HG03558 (cell line): ENCODE results near the gene MYEF2.

ENCODE experiments used
- ATAC-seq: cut with Tn5 transposase; IDR thresholded peaks from one replicate; pipeline ENCODE4 v1.9.1; 2021; ENCODE audit warnings: moderate number of reproducible peaks; ENCODE audit not compliant: unreplicated experiment; ENCODE audit errors: extremely low read depth

Gene MYEF2

GRCh38 chr15:48090666-48091065 lies 87.4 kb downstream of the MYEF2 start:
- ATAC-seq = no peak

DNA sequence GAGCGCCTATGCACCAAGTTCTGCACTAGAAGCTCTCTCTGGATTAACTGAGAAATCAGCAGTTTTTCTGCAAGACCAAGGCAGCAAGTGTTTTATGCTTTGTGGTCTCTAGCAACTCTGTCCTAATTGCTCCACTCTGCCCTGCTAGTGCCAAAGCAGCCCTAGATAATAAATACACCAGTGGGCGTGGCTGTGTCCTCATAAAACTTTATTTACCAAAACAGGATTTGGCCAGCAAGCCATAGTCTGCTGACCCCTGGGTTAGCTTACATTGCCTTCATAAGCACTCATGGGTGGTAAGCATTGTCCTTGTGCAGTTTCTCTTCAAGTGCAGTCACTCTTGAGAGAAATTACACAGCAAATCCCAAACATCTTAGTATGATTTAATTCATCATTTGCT lies 88.0 kb downstream of the MYEF2 start:
- no peak for ATAC-seq

DNA sequence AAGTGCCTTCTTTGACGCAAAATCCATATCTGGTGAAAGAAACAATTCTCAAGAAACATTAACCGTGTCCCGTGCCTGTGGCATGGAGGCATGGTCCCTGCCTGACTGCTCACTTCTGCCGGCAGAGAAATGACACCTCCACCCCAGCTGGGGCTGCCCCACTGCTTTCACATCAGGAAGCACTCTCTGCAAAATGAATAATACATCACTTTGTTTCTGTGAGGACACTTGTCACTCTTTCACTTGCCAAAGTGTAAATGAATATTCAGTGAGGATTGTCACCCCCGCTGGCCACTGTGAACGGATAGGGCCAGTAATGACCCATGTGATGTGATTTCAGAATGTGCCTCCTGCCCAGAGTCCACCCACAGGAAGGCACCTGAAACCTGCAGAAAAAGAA lies 88.4 kb downstream of the MYEF2 start:
- no peak for ATAC-seq

GRCh38 chr15:48087844-48088243 lies 90.3 kb downstream of the MYEF2 start:
- ATAC-seq = no peak

DNA sequence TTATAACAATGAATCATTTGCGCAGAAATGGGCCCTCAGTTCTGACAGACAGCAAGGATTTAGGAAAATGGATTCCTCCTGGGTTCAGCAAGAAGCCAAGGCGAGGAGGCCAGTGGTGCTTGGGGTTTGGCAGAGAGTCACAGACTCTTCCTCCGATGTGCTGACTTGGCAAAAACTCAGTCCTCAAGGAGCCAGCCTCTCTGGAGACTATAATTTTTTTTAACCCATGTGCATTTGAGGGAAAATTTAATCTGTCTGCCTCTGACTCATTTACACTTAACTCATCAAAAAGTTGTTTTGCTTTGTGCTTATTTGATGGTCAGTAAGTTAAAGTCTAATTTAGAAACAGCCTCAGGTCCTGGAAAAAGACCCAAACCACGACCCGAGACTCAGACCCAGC lies 91.5 kb downstream of the MYEF2 start:
- ATAC-seq = no peak

DNA sequence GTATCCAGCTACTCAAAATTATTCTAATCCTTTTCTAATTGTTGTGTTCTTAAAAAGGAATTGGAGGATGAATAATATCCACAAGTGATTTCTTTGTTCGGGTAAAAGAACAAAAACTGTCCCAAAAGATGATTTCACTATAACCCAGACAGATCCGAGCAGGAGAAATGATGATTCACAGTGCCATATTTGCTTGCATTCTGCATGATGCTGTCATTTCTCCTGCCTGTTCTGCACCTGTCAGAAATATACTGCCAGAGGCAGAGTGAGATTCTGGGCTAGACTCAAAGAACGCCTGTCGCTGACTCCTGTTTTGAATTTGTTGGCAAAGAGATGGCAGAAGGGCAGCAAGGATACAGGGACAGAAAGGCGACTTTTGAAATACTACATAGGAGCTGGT lies 92.0 kb downstream of the MYEF2 start:
- ATAC-seq = no peak

GRCh38 chr15:48085591-48085930 lies 92.5 kb downstream of the MYEF2 start:
- ATAC-seq = no peak

DNA sequence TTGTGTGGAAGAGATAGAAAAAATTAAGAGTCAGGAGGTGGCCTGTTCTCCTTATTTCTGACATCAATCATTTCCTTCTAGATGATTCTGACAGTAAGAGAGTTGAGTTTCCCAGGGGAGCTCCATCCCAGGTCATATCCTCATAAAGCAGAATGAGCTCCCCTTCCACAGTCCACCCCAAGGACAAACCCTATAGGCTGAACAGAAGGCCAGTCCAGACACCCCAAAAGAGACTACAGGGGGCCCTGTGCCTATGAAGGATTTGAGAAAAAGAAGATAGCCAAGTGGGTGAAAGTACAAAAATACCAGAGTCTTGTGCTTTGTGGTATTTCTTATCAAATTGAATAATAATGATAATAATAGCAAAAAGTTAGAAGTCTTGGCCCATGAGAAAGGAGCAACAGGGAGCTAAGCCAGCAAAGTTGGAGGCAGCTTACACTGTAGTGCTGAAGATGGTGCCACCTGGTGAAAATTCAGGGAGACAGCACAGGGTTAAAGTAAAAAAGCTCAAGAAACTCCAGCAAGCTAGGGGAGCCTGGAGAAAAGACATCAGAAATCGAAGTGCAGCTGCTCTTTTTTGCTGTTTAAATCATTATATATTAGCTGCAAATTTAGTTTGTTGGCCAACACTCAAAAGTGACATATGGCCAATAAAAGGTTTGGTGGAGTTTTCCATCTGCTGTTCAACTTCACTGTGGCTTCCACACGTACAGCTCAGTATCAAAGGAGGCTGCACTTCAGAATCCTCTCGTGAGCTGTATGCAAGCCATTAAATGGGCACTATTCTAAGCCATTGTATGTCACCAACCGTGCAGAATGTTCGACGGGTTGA lies 93.1 kb downstream of the MYEF2 start:
- no peak for ATAC-seq
